SK-N-SH (cell line): ENCODE measurements around the gene EAF1.

Source experiments
- FOXM1 ChIP-seq: IDR thresholded peaks from 2 replicates; pipeline ENCODE4 v1.4.0; 2012; ENCODE audit warnings: low read depth, mild to moderate bottlenecking
- GABPA ChIP-seq: IDR thresholded peaks from 2 replicates; pipeline ENCODE4 v1.4.0; 2012; ENCODE audit warnings: low read depth, mild to moderate bottlenecking
- JUND ChIP-seq: IDR thresholded peaks from 2 replicates; pipeline ENCODE4 v1.4.0; 2012
- TAF1 ChIP-seq: IDR thresholded peaks from 2 replicates; pipeline ENCODE4 v1.6.1; 2012; ENCODE audit warnings: low read depth, mild to moderate bottlenecking, low read length, moderate library complexity, borderline replicate concordance
- YY1 ChIP-seq: IDR thresholded peaks from 2 replicates; pipeline ENCODE4 v1.4.0; 2012; ENCODE audit warnings: low read depth, mild to moderate bottlenecking
- TF ChIP-seq, protein P1 (sequence below): fragments of 200-600 bp; sonication (generic); IDR thresholded peaks from 2 replicates; pipeline ENCODE4 v1.6.1; 2017; ENCODE audit warnings: antibody characterized with exemption, mild to moderate bottlenecking, moderate library complexity
- TF ChIP-seq, protein P2 (sequence below): IDR thresholded peaks from 2 replicates; pipeline ENCODE4 v1.4.0; 2012; ENCODE audit warnings: low read depth, borderline replicate concordance

DNA sequence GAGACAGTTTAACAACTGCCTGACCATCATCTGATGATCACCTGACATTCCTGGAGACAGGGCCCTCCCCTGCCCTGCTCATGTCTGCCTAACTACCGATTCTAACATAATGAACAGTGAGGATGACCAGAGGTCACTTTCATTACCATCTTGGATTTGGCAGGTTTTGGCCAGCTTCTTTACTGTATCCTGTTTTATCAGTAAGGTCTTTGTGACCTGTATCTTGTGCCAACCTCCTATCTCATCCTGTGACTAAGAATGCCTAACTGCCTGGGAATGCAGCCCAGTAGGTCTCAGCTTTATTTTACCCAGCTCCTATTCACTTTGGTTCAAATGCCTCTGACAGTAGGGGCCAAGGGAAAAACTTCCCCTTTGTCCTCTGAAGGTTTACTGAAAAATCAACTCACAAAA, 40.2 kb upstream of the EAF1 start:
- TF ChIP-seq, protein P1, sequence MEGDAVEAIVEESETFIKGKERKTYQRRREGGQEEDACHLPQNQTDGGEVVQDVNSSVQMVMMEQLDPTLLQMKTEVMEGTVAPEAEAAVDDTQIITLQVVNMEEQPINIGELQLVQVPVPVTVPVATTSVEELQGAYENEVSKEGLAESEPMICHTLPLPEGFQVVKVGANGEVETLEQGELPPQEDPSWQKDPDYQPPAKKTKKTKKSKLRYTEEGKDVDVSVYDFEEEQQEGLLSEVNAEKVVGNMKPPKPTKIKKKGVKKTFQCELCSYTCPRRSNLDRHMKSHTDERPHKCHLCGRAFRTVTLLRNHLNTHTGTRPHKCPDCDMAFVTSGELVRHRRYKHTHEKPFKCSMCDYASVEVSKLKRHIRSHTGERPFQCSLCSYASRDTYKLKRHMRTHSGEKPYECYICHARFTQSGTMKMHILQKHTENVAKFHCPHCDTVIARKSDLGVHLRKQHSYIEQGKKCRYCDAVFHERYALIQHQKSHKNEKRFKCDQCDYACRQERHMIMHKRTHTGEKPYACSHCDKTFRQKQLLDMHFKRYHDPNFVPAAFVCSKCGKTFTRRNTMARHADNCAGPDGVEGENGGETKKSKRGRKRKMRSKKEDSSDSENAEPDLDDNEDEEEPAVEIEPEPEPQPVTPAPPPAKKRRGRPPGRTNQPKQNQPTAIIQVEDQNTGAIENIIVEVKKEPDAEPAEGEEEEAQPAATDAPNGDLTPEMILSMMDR, result no peak
- TF ChIP-seq YY1 (no peak), FOXM1 (no peak), TAF1 (no peak), JUND (peak; percentile 42; the same call in 1 of the 2 replicates), GABPA (no peak)
- TF ChIP-seq, protein P2, sequence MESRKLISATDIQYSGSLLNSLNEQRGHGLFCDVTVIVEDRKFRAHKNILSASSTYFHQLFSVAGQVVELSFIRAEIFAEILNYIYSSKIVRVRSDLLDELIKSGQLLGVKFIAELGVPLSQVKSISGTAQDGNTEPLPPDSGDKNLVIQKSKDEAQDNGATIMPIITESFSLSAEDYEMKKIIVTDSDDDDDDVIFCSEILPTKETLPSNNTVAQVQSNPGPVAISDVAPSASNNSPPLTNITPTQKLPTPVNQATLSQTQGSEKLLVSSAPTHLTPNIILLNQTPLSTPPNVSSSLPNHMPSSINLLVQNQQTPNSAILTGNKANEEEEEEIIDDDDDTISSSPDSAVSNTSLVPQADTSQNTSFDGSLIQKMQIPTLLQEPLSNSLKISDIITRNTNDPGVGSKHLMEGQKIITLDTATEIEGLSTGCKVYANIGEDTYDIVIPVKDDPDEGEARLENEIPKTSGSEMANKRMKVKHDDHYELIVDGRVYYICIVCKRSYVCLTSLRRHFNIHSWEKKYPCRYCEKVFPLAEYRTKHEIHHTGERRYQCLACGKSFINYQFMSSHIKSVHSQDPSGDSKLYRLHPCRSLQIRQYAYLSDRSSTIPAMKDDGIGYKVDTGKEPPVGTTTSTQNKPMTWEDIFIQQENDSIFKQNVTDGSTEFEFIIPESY, result no peak
